Measurements from ENCODE around the gene UQCC3.
A peak's percentile ranks its signal among the peaks of the same experiment; 100 is the strongest.

UQCC3 gene

GRCh38 chr11:62652161-62653006, 19.1 kb upstream of the UQCC3 start:
- no peak for DNase-seq (ENCODE audit: low read depth)
- no peak for TF ChIP-seq CTCF (IDR thresholded peaks at IDR 0.05; ENCODE audit: low read length, missing control alignments)
- peak overlapping the region; percentile 92 for H3K4me3 ChIP-seq (replicated peaks; ENCODE audit: low read depth, low read length)

- DNase-seq (ENCODE audit: low read depth), result no peak
- H3K4me3 ChIP-seq (replicated peaks; ENCODE audit: low read depth, low read length), result no peak overlapping the region
- TF ChIP-seq CTCF (IDR thresholded peaks at IDR 0.05; ENCODE audit: low read length, missing control alignments), result no peak
Observed at GRCh38 chr11:62654297-62654696, 17.2 kb upstream of the UQCC3 start.

DNA sequence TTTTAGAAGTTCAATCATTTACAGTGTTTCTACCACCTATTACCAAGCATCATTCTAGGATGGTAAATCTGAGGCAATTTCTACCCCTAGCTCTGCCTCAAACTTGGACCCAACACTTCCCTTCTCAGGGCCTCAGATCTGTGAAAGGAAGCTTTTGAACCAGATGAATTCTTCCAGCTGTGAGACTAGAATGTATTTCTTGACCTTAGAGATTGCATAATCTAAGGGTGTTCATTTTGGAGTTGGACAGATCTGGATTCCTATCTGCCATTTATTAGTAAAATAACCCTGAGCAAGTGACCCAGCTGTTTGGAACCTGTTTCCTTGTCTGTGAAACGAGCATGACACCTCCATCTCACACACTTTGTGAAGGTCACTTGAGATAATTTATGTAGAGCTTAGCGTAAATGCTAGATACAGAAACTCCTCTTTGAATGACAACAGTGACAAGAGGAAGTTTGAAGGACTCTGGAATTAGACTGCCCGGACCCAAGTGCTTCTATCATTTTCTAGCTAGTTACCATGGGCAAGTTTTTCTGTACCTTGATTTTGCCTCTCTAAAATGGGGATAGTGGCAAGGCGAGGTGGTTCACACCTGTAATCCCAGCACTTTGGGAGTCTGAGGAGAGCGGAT, 14.6 kb upstream of the UQCC3 start:
- no peak for TF ChIP-seq CTCF (IDR thresholded peaks at IDR 0.05; ENCODE audit: low read length, missing control alignments)
- H3K4me3 ChIP-seq (replicated peaks; ENCODE audit: low read depth, low read length), result no peak overlapping the region
- DNase-seq (ENCODE audit: low read depth), result peak; percentile 18

DNA sequence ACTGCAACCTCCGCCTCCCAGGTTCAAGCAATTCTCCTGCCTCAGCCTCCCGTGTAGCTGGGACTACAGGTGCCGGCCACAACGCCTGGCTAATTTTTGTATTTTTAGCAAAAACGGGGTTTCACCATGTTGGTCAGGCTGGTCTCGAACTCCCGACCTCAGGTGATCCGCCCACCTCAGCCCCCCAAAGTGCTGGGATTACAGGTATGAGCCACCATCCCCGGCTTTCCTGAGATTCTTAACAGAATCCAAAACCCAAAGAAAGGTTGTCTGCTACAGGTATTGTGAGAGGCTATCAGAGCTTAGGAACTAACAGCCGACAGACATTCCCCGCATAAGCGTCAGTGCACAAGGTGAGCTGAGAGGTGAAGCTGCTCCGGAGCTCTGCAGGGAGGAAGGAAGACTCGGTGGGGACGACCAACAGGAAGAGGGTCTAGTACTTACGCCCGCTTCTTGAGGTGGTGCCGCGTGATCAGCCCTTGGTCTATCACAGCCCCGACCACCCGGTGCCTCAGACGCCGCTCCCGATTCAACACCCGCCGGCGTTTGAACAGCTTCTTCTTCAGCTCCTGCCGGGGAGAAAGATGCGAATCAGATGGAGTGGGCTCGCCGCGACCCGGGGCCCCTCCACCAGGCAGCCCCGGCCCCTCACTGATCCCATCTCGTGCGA, 6.9 kb upstream of the UQCC3 start:
- H3K4me3 ChIP-seq (replicated peaks; ENCODE audit: low read depth, low read length), result peak overlapping the region; percentile 75
- DNase-seq (ENCODE audit: low read depth), result peak; percentile 48
- no peak for TF ChIP-seq CTCF (IDR thresholded peaks at IDR 0.05; ENCODE audit: low read length, missing control alignments)

DNA sequence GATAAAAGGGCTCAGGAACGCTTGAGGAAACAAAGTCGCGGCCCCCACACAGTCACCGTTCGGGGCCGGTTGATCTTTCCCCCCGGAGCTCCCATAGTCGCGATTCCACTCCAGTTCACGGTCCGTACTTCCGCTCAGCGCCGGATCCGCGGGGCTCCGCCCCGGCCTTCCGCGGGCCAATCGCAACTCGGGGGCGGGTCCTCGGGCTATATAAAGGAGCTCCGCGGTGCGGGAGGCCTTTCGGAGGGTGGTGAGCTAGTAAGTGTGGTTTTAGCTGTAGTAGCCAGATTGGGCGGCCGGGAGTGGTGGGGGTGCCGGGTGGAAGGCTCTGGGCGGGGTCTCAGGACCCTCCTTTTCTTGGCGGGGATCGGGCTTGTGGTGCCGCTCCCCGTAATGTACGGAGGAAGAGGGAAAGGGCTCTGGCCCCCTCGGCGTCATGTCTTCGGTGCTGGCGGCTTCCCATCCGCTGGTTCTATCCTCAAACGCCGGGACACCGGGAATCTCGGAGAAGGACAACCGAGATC, 6.3 kb upstream of the UQCC3 start, which contains the start of the genes C11orf98 and CSKMT:
TSS of gene C11orf98 (minus strand) at position 136 of the 524 bp plus-strand sequence. CDS start at position 95, 41 bp downstream.
TSS of gene CSKMT (plus strand) at position 238 of the 524 bp plus-strand sequence. CDS start 568 bp downstream, outside the sequence.
- DNase-seq (ENCODE audit: low read depth), result peak; percentile 94
- TF ChIP-seq CTCF (IDR thresholded peaks at IDR 0.05; ENCODE audit: low read length, missing control alignments), result no peak
- peak within 1 kb of the TSS; percentile 75 for H3K4me3 ChIP-seq (replicated peaks; ENCODE audit: low read depth, low read length)

DNA sequence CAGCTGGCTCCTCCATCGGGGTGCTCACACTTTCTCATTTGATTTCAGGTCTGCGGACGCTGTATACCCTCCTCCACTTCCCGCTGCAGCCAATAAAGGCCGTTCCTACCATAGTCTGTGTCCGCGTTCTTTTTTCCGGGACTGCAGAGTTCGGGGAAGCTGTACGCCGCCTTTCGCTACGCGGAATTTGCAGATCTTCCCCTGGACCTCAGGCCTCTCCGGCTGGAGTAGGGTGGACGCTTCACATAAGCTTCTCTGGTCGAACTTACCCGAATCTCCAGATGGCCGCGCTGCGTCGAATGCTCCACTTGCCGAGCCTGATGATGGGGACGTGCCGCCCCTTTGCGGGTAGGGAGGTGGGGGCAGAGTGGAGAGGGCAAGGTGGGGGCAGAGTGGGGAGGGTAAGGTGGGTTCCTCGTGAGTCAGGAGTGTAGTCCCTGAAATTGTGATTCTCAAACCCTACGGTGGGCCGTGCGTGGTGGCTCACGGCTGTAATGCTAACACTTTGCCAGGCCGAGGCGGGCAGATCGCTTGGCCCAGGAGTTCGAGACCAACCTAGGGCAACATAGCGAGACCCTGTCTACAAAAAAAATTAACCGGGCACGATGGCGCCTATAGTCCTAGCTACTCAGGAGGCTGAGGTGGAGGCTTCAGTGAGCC, 5.7 kb upstream of the UQCC3 start:
- peak overlapping the region; percentile 75 for H3K4me3 ChIP-seq (replicated peaks; ENCODE audit: low read depth, low read length)
- DNase-seq (ENCODE audit: low read depth), result peak; percentile 78
- no peak for TF ChIP-seq CTCF (IDR thresholded peaks at IDR 0.05; ENCODE audit: low read length, missing control alignments)
